Trophoblast cell (in vitro differentiated cells and primary cell): Measurements from ENCODE around the gene FUT8.

Experiments used
- DNase-seq, 2 donors: peaks; one replicate each; pipeline ENCODE4 v3.0.0-alpha.2; 2016
- H2AFZ ChIP-seq: 2 replicates; pipeline ENCODE4 v1.6.1; 2013; ENCODE audit warnings: low read length, moderate library complexity, mild to moderate bottlenecking; ENCODE audit not compliant: insufficient read depth, poor library complexity
- H2AK5ac ChIP-seq: 2 replicates; pipeline ENCODE4 v1.6.1; 2013; ENCODE audit warnings: mild to moderate bottlenecking, low read length
- H2BK120ac ChIP-seq: 2 replicates; pipeline ENCODE4 v1.6.1; 2013; ENCODE audit warnings: low read length, mild to moderate bottlenecking, moderate library complexity; ENCODE audit not compliant: insufficient read depth, poor library complexity
- H2BK12ac ChIP-seq: 2 replicates; pipeline ENCODE4 v1.6.1; 2013; ENCODE audit warnings: mild to moderate bottlenecking, low read length, moderate library complexity
- H2BK5ac ChIP-seq: 2 replicates; pipeline ENCODE4 v1.6.1; 2013; ENCODE audit warnings: low read length, low read depth, moderate library complexity, mild to moderate bottlenecking; ENCODE audit not compliant: poor library complexity
- H3K14ac ChIP-seq: 2 replicates; pipeline ENCODE4 v1.6.1; 2013; ENCODE audit warnings: mild to moderate bottlenecking, low read length
- H3K18ac ChIP-seq: 2 replicates; pipeline ENCODE4 v1.6.1; 2013; ENCODE audit warnings: mild to moderate bottlenecking, low read length
- H3K23ac ChIP-seq: 2 replicates; pipeline ENCODE4 v1.6.1; 2013; ENCODE audit warnings: low read length
- H3K27ac ChIP-seq: 2 replicates; pipeline ENCODE4 v1.5.1; 2013; ENCODE audit warnings: low read depth, mild to moderate bottlenecking, inconsistent platforms, low read length, moderate library complexity
- H3K27me3 ChIP-seq: 2 replicates; pipeline ENCODE4 v1.6.1; 2013; ENCODE audit warnings: inconsistent platforms, mild to moderate bottlenecking, low read length, moderate library complexity; ENCODE audit not compliant: insufficient read depth
- H3K36me3 ChIP-seq, 2 experiments: 1 replicate in 1 of 2; 2 replicates in 1 of 2; pipeline ENCODE4 v1.6.1; 2013; ENCODE audit warnings: low read length in 2 of 2, mild to moderate bottlenecking in 2 of 2, moderate library complexity in 1 of 2; ENCODE audit not compliant: insufficient read depth in 2 of 2, control insufficient read depth in 1 of 2
- H3K4ac ChIP-seq: 2 replicates; pipeline ENCODE4 v1.6.1; 2013; ENCODE audit warnings: low read depth, mild to moderate bottlenecking, low read length, moderate library complexity
- H3K4me1 ChIP-seq, 2 experiments: 1 replicate in 1 of 2; 2 replicates in 1 of 2; pipeline ENCODE4 v1.6.1; 2013; ENCODE audit warnings: low read length in 2 of 2, mild to moderate bottlenecking in 2 of 2, moderate library complexity in 1 of 2; ENCODE audit not compliant: insufficient read depth in 2 of 2, control insufficient read depth in 1 of 2
- H3K4me2 ChIP-seq: 2 replicates; pipeline ENCODE4 v1.6.1; 2013; ENCODE audit warnings: inconsistent platforms, mild to moderate bottlenecking, low read length, moderate library complexity
- H3K4me3 ChIP-seq: 2 replicates; pipeline ENCODE4 v1.5.1; 2013; ENCODE audit warnings: mild to moderate bottlenecking, low read depth, low read length, inconsistent platforms
- H3K79me1 ChIP-seq: one replicate; pipeline ENCODE4 v1.6.1; 2013; ENCODE audit warnings: low read length
- H3K79me2 ChIP-seq: 2 replicates; pipeline ENCODE4 v1.6.1; 2013; ENCODE audit warnings: low read length, mild to moderate bottlenecking; ENCODE audit not compliant: control insufficient read depth, insufficient read depth, poor library complexity
- H3K9ac ChIP-seq: 2 replicates; pipeline ENCODE4 v1.6.1; 2013; ENCODE audit warnings: mild to moderate bottlenecking, low read length
- H3K9me3 ChIP-seq: 2 replicates; pipeline ENCODE4 v1.6.1; 2013; ENCODE audit warnings: low read depth, mild to moderate bottlenecking, control low read depth, inconsistent platforms, low read length; ENCODE audit not compliant: insufficient read depth
- H4K12ac ChIP-seq: 2 replicates; pipeline ENCODE4 v1.6.1; 2013; ENCODE audit warnings: low read depth, mild to moderate bottlenecking, low read length, moderate library complexity
- H4K8ac ChIP-seq: 2 replicates; pipeline ENCODE4 v1.6.1; 2013; ENCODE audit warnings: low read depth, mild to moderate bottlenecking, low read length, moderate library complexity
- H4K91ac ChIP-seq: one replicate; pipeline ENCODE4 v1.6.1; 2013; ENCODE audit warnings: low read depth, mild to moderate bottlenecking, low read length, moderate library complexity
- WGBS: extraction: QIAGEN DNeasy Blood & Tissue Kit; methylation state at CpG from one replicate; pipeline ENCODE4 v1.1.7; 2013; ENCODE audit warnings: missing lambda C conversion rate; ENCODE audit not compliant: insufficient read length, insufficient coverage; ENCODE audit errors: extremely low coverage; 5-methylcytosine and 5-hydroxymethylcytosine counted together

FUT8 gene

GRCh38 chr14:65555358-65555757 lies 142.8 kb downstream of the FUT8 start:
- H3K36me3 ChIP-seq = no peaks in the 10 kb centered on the region
- H2BK5ac ChIP-seq = no peak overlapping the region
- no peaks in the 10 kb centered on the region for H3K27me3 ChIP-seq
- DNase-seq = no peak
- H3K14ac ChIP-seq = no peak overlapping the region
- no peak overlapping the region for H2BK12ac ChIP-seq
- H4K12ac ChIP-seq = no peak overlapping the region
- H3K4me3 ChIP-seq = no peak overlapping the region
- H3K9ac ChIP-seq = no peak overlapping the region
- H4K8ac ChIP-seq = no peak overlapping the region
- H4K91ac ChIP-seq = no peak overlapping the region
- H3K9me3 ChIP-seq = no peaks in the 10 kb centered on the region
- H3K23ac ChIP-seq = no peak overlapping the region
- H3K79me1 ChIP-seq = no peaks in the 10 kb centered on the region
- no peak overlapping the region for H3K4ac ChIP-seq
- no peak overlapping the region for H3K27ac ChIP-seq
- no peak overlapping the region for H3K18ac ChIP-seq
- H2AFZ ChIP-seq = no peak overlapping the region
- no peaks in the 10 kb centered on the region for H3K79me2 ChIP-seq
- H3K4me1 ChIP-seq = no peaks in the 10 kb centered on the region
- no peak overlapping the region for H2BK120ac ChIP-seq
- no peak overlapping the region for H2AK5ac ChIP-seq
- H3K4me2 ChIP-seq = no peak overlapping the region

- Histone ChIP-seq H3K4me2 (no peak overlapping the region), H3K9ac (no peak overlapping the region), H4K12ac (no peak overlapping the region), H2BK12ac (no peak overlapping the region), H2AFZ (no peak overlapping the region), H3K27ac (no peak overlapping the region), H3K4ac (no peak overlapping the region), H4K91ac (no peak overlapping the region), H3K27me3 (no peaks in the 10 kb centered on the region), H3K9me3 (no peaks in the 10 kb centered on the region), H3K36me3 (peaks cover 0 to 2% of the 10 kb centered on the region in 2 experiments), H3K23ac (no peak overlapping the region), H2BK5ac (no peak overlapping the region), H3K79me1 (no peaks in the 10 kb centered on the region), H3K4me3 (no peak overlapping the region), H4K8ac (no peak overlapping the region), H3K79me2 (no peaks in the 10 kb centered on the region), H3K14ac (no peak overlapping the region), H3K4me1 (no peaks in the 10 kb centered on the region), H3K18ac (no peak overlapping the region), H2BK120ac (no peak overlapping the region), H2AK5ac (no peak overlapping the region)
- DNase-seq = no peak
- WGBS = no CpG with 5 or more reads among the region's 2 CpGs
These were observed 145.8 kb downstream of the FUT8 start for GRCh38 chr14:65558363-65558762.

- no peak overlapping the region for H2BK12ac ChIP-seq
- H2BK120ac ChIP-seq = no peak overlapping the region
- H3K4me2 ChIP-seq = no peak overlapping the region
- H2AFZ ChIP-seq = no peak overlapping the region
- no CpG with 5 or more reads among the region's 2 CpGs for WGBS
- H3K79me1 ChIP-seq = no peaks in the 10 kb centered on the region
- no peaks in the 10 kb centered on the region for H3K9me3 ChIP-seq
- no peak overlapping the region for H2BK5ac ChIP-seq
- H3K79me2 ChIP-seq = no peaks in the 10 kb centered on the region
- H3K27me3 ChIP-seq = no peaks in the 10 kb centered on the region
- H3K4me1 ChIP-seq = no peaks in the 10 kb centered on the region
- no peak overlapping the region for H4K91ac ChIP-seq
- H4K8ac ChIP-seq = no peak overlapping the region
- H3K27ac ChIP-seq = no peak overlapping the region
- no peak overlapping the region for H3K18ac ChIP-seq
- DNase-seq = no peak
- H3K4me3 ChIP-seq = no peak overlapping the region
- no peak overlapping the region for H3K9ac ChIP-seq
- H4K12ac ChIP-seq = no peak overlapping the region
- H2AK5ac ChIP-seq = no peak overlapping the region
- peaks cover 0 to 2% of the 10 kb centered on the region in 2 experiments for H3K36me3 ChIP-seq
- no peak overlapping the region for H3K4ac ChIP-seq
- no peak overlapping the region for H3K14ac ChIP-seq
- H3K23ac ChIP-seq = no peak overlapping the region
These were observed 148.0 kb downstream of the FUT8 start for GRCh38 chr14:65560340-65561027.

GRCh38 chr14:65564370-65564769 lies 151.8 kb downstream of the FUT8 start:
- H3K27ac ChIP-seq = no peak overlapping the region
- H4K12ac ChIP-seq = no peak overlapping the region
- H4K91ac ChIP-seq = no peak overlapping the region
- H4K8ac ChIP-seq = no peak overlapping the region
- H2AFZ ChIP-seq = no peak overlapping the region
- no peaks in the 10 kb centered on the region for H3K27me3 ChIP-seq
- no peak overlapping the region for H3K14ac ChIP-seq
- no peaks in the 10 kb centered on the region for H3K79me1 ChIP-seq
- no peak overlapping the region for H2BK12ac ChIP-seq
- H3K4ac ChIP-seq = no peak overlapping the region
- H3K4me2 ChIP-seq = no peak overlapping the region
- no peaks in the 10 kb centered on the region for H3K4me1 ChIP-seq
- 100% methylated on average over 1 of the region's 4 CpGs for WGBS
- no peaks in the 10 kb centered on the region for H3K79me2 ChIP-seq
- H3K36me3 ChIP-seq = peaks cover 0 to 2% of the 10 kb centered on the region in 2 experiments
- H2AK5ac ChIP-seq = no peak overlapping the region
- no peak for DNase-seq
- H3K9ac ChIP-seq = no peak overlapping the region
- no peak overlapping the region for H3K18ac ChIP-seq
- H2BK5ac ChIP-seq = no peak overlapping the region
- no peaks in the 10 kb centered on the region for H3K9me3 ChIP-seq
- H3K23ac ChIP-seq = no peak overlapping the region
- H3K4me3 ChIP-seq = no peak overlapping the region
- H2BK120ac ChIP-seq = no peak overlapping the region
